Measurements from ENCODE around the gene OR4L1.

Gene OR4L1

GRCh38 chr14:20059745-20060144 lies at the start of gene OR4L1:
Gene OR4L1, plus strand, starts transcription at chr14:20060045. Its CDS starts 0 bp downstream, at chr14:20060045.
- no peak within 1 kb of the TSS for H3K4me3 ChIP-seq (ENCODE audit: low read depth, low read length)
- DNase-seq (ENCODE audit: low read depth), result no peak
- no peak for TF ChIP-seq CTCF (IDR thresholded peaks at IDR 0.05; ENCODE audit: control insufficient read depth, extremely low read depth, insufficient read depth)

- no peak for TF ChIP-seq CTCF (IDR thresholded peaks at IDR 0.05; ENCODE audit: control insufficient read depth, extremely low read depth, insufficient read depth)
- DNase-seq (ENCODE audit: low read depth), result no peak
Measured at GRCh38 chr14:20019257-20019865, 40.5 kb upstream of the OR4L1 start, which contains the start of gene OR4K14. Gene OR4K14, minus strand, starts transcription at chr14:20019307. Its CDS starts 4,114 bp downstream, at chr14:20015193.

GRCh38 chr14:20031058-20031457 lies 28.8 kb upstream of the OR4L1 start:
- no peak overlapping the region for H3K4me3 ChIP-seq (ENCODE audit: low read depth, low read length)
- TF ChIP-seq CTCF (IDR thresholded peaks at IDR 0.05; ENCODE audit: control insufficient read depth, extremely low read depth, insufficient read depth), result no peak
- no peak for DNase-seq (ENCODE audit: low read depth)

More at GRCh38 chr14:20019257-20019865, 40.5 kb upstream of the OR4L1 start, which contains the start of gene OR4K14:
- H3K4me3 ChIP-seq (ENCODE audit: low read depth, low read length), result no peak within 1 kb of the TSS

GRCh38 chr14:20035449-20035848 lies 24.4 kb upstream of the OR4L1 start:
- TF ChIP-seq CTCF (IDR thresholded peaks at IDR 0.05; ENCODE audit: control insufficient read depth, extremely low read depth, insufficient read depth), result no peak

GRCh38 chr14:20035938-20036337 lies 23.9 kb upstream of the OR4L1 start, which contains the start of gene OR4K13:
Gene OR4K13, minus strand, starts transcription at chr14:20036038. Its CDS starts 1,280 bp downstream, at chr14:20034758.
- no peak for TF ChIP-seq CTCF (IDR thresholded peaks at IDR 0.05; ENCODE audit: control insufficient read depth, extremely low read depth, insufficient read depth)
- no peak for DNase-seq (ENCODE audit: low read depth)
- H3K4me3 ChIP-seq (ENCODE audit: low read depth, low read length), result no peak within 1 kb of the TSS

More at GRCh38 chr14:20035449-20035848, 24.4 kb upstream of the OR4L1 start:
- no peak for DNase-seq (ENCODE audit: low read depth)
- H3K4me3 ChIP-seq (ENCODE audit: low read depth, low read length), result no peak overlapping the region

- DNase-seq (ENCODE audit: low read depth), result no peak
- TF ChIP-seq CTCF (IDR thresholded peaks at IDR 0.05; ENCODE audit: control insufficient read depth, extremely low read depth, insufficient read depth), result no peak
- no peak overlapping the region for H3K4me3 ChIP-seq (ENCODE audit: low read depth, low read length)
Measured at GRCh38 chr14:20044243-20044642, 15.6 kb upstream of the OR4L1 start.

GRCh38 chr14:20048202-20048601 lies 11.6 kb upstream of the OR4L1 start:
- H3K4me3 ChIP-seq (ENCODE audit: low read depth, low read length), result no peak overlapping the region
- no peak for DNase-seq (ENCODE audit: low read depth)
- no peak for TF ChIP-seq CTCF (IDR thresholded peaks at IDR 0.05; ENCODE audit: control insufficient read depth, extremely low read depth, insufficient read depth)

All from LNCaP clone FGC (cell line).